HG03439 (cell line): ENCODE measurements around the gene RETN.

Experiments
- ATAC-seq: cut with Tn5 transposase; IDR thresholded peaks from one replicate; pipeline ENCODE4 v1.9.1; 2021; ENCODE audit warnings: mild to moderate bottlenecking, moderate library complexity; ENCODE audit not compliant: unreplicated experiment

The RETN gene

DNA sequence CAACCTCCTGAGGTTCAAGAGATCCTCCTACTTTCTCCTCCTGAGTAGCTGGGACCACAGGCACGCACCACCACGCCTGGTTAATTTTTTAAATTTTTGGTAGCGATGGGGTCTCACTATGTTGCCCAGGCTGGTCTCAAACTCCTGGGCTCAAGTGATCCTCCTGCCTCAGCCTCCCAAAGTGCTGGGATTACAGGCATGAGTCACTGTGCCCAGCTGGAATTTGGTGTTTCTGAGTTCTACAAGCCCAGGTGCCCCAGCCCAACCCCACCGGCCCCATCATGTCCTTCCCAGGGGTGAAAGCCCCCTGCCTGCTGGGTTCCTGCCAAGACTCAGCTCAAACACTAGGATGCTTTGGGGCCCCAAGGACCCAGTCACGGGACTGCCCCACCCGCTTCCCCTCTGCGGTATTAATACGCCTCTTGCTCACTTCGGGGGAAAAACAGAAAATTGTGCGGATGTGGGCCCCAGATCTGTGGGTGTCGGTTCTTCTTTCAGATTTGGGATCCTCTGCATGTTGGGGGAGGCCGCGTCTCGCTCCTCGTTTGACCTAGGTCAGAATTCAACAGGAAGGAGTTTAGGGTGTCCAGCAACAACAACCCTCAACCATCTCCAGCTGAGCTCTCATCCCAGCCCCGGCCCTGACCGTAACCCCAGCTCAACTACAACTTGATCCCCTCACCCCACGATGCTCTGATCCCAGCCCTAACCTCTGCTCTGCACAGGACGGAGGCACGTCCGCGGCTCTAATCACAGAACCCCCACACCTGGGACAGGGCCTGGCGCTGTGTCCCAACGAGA, 36.7 kb downstream of the RETN start:
- ATAC-seq, result peak; percentile 49

DNA sequence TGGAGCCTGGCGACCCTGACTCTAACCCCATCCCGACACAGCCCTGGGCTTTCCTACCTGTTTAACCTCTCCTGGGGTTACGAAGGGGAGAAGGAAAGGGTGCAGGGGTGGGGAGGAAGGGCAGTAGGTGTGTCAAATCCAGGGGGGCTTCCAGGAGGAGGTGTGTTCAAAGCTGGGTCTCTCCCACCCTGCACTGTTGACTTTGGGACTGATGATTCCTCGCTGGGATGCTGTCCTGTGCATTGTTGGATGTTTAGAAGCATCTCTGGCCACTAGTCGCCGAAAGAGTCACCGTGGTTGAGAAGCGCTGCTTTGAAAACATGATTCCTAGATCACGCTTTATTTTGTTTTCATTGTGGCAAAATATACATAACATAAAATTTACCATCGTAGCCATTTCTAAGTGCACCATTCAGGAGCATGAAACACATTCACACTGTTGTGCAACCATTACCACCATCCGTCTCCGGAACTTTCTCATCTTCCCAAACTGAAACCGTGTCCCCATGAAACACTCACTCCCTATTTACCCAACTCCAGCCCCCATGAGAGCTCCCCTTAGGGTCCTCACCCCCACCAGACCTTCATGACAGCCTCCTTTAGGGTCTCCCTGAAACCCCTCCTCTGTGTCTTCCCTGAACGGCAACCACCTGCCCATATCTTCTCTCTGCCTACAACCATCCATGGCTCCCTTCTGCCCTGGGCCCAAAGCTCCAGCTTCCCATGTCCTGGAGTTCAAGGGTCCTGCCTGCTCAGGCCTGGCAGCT, 37.5 kb downstream of the RETN start:
- ATAC-seq, result no peak

GRCh38 chr19:7706955-7707456, 38.2 kb downstream of the RETN start:
- ATAC-seq, result no peak

GRCh38 chr19:7709932-7710460, 41.1 kb downstream of the RETN start:
- ATAC-seq, result no peak

- no peak for ATAC-seq
Observed at GRCh38 chr19:7710616-7711015, 41.8 kb downstream of the RETN start.

GRCh38 chr19:7715671-7716070, 46.8 kb downstream of the RETN start:
- ATAC-seq, result no peak

DNA sequence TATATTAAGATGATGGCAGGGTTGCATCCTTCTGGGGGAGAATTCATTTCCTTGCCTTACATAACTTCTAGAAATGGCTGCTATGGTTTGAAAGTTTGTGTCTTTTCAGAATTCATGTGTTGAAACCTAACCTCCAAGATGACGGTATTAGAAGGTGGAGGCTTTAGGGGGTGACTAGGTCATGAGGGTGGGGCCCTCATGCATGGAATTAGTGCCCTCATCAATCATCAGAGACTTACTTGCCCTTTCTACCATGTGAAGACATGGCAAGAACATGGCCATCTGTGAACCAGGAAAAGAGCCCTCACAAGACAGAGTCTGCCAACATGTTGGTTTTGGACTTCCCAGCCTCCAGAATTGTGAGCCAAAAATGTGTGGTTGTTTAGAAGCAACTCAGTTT, 47.9 kb downstream of the RETN start:
- ATAC-seq, result no peak

DNA sequence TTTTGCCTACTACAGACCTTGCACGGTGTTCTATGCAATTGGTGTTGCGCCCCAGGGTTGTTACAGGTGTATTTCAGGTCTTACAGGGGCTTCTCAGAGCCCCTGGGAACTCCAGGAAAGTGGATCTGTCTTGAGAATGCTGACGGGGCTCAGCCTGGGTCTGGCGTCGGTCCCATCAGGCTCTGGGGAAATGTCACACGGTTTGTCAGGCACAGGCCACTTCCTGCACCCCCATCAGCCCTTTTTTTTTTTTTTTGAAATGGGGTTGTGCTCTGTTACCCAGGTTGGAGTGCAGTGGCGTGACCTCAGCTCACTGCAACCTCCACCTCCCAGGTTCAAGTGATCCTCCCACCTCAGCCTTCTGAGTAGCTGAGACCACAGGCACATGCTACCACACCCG, 49.8 kb downstream of the RETN start:
- no peak for ATAC-seq
